DMS153 treated with DMSO at 0.1 percent for 48 hours (cell line): Measurements from ENCODE around the gene MPRIP.
"Not testable (repeated sequence)": the region's sequence is repeated elsewhere in the genome, so short reads cannot be mapped to it uniquely, and the experiment has no call there.

Source experiments
- DNase-seq: peaks from one replicate; lab custom pipeline; 2025; ENCODE audit not compliant: unreplicated experiment; lab: John Stamatoyannopoulos, UW

MPRIP gene, protein sequence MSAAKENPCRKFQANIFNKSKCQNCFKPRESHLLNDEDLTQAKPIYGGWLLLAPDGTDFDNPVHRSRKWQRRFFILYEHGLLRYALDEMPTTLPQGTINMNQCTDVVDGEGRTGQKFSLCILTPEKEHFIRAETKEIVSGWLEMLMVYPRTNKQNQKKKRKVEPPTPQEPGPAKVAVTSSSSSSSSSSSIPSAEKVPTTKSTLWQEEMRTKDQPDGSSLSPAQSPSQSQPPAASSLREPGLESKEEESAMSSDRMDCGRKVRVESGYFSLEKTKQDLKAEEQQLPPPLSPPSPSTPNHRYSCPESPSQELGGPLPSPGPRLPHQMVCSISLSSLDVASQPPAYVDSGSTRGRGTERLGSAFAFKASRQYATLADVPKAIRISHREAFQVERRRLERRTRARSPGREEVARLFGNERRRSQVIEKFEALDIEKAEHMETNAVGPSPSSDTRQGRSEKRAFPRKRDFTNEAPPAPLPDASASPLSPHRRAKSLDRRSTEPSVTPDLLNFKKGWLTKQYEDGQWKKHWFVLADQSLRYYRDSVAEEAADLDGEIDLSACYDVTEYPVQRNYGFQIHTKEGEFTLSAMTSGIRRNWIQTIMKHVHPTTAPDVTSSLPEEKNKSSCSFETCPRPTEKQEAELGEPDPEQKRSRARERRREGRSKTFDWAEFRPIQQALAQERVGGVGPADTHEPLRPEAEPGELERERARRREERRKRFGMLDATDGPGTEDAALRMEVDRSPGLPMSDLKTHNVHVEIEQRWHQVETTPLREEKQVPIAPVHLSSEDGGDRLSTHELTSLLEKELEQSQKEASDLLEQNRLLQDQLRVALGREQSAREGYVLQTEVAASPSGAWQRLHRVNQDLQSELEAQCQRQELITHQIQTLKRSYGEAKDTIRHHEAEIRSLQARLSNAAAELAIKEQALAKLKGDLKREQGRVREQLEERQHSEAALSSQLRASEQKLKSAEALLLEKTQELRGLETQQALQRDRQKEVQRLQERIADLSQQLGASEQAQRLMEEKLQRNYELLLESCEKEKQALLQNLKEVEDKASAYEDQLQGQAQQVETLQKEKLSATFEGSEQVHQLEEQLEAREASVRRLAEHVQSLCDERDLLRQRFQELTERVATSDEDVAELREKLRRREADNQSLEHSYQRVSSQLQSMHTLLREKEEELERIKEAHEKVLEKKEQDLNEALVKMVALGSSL (N-terminal part only)

DNA sequence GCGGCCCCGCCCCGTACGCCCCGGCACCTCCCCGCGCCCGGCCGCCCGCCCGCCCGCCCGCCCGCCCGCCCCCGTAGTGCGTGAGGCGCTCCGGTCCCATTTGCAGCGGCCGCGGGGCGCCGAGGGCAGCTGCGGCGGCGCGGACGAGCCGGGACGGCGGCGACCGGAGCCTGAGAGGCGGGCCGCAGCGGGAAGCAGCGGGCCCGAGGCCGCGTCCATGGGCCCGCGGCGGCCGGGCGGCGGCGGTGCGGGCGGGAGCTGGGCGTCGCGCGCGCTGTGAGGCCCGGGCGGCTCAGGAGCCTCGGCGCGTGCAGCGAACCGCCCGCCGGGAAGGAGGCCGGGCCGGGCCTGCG is at the start of gene MPRIP:
Gene MPRIP (plus strand): TSS at position 74 of the 353 bp plus-strand sequence. CDS start 392 bp downstream, outside the sequence.
- DNase-seq, result no peak

DNA sequence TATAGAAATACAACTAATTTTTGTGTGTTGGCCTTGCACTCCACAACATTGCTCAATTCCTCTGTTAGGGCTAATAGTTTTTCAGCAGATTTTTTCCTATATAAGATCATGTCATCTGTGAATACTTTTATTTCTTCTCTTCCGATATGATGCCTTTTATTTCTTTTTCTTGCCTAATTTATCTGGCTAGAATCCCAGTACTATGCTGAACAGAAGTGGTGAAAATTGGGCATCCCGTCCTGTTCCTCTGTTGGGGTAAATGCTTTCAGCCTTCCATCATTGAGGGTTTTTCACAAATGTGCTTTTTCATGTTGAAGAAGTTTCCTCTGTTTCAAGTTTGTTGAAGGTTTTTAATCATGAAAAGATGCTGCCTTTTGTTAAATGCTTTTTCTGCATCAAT is 47.6 kb upstream of the MPRIP start:
- no peak for DNase-seq

DNA sequence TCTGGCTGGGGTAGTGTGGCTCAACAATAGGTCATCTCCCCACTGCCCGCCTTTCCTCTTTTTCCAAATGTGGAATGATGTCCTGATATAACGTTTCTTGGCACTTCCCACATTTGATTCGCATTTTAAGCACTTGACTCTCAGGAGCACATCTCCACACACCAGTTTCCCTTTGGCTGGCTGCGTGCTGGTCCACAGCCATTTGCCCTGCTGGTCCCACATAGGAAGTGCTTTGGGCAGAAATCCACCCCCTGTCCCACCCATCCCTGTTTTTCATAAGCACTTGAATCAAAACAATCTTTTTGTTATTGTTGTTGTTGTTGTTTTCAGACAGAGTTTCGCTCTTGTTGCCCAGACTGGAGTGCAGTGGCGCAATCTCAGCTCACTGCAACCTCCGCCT is 46.3 kb upstream of the MPRIP start:
- no peak for DNase-seq

DNA sequence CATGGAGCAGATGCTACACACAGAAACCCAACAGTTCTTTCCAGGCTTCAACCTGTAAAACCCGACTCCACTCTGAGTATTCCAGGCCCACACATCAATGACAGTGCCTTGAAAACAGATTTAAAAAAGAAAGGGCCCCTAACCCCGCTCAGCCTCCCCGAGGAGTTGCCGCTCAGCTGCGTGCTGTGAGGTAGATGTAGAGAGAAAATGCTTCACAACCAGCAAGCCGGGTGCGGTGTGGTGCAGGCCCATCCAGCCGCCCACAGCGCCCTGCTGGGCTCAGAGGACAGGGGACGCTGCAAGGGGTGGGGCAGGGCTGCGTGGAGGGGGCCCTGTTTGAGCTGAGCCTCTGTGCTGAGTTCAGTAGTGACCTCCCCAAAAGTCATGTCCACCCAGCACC is 45.5 kb upstream of the MPRIP start:
- DNase-seq, result not testable (repeated sequence)

DNA sequence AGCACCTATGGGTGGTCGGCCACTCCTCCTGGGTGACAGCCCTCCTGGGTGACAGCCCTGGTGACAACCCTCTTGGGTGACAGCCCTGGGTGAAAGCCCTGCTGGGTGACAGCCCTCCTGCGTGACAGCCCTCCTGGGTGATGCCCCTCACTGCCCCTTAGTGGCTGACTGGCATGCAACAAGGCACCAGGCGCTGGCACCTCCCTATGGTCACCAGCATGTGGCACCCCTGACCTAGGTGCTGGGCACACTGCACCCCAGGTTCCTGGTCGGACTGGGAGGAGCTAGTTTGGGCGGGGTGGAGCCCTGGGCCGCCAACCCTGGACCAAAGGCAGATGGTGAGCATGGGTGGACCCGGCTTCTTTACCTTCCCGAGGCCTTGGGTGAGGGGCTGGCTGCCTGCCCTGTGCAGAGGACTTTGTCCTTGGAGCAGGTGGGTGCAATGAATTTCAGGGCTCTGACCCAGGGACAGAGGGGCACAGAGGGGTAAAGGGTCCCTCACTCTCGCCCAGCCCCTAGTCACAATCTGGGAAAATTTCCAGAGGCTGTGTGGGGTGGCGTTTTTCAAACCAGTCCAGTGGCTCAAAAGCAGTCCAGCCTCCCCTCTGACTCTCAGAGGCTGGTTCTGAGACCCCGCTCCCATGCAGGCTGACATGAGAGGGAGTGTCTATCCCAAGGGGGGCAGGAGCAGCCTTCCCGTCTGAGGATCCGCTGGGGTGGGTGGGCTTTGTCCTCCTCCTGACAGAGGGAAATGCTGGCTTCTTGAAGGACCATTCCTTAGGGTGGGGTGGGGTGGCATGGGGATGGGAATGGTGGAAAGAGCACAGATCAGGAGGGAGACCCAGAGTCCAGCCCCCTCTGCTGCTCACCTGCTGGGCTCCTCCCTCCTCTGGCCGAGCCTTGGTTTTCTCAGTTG is 44.5 kb upstream of the MPRIP start:
- DNase-seq, result no peak

DNA sequence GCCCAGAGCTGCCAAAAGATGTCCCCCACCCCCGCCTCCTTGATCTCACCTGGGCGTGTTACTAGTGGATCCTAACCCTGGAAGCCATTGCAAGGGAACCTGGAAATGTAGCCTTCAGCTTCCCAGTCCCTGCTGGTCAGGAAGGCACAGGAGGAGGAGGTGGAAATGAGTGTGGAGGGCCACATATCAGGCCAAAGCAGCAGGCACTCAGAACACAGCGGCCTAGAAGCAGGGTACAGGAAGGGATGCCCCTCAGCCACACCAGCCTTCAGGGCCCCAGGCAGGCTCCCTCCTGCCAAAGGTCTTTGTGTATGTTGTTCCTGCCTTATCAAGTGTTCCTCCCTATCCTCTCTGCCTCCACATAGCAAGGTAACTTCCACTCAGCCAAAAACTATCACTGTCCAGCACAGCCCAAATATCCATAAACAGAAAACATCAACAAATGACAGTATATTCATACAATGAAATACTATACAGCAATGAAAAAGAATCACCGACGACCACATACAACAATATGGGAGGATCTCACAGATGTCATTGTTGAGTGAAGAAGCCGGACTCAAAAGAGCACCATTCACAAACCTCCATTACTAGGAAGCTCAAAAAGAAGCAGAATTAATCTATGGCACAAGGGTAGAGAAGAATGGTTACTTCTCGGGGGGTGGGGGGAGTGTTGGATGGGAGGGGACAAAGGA is 42.2 kb upstream of the MPRIP start:
- no peak for DNase-seq

DNA sequence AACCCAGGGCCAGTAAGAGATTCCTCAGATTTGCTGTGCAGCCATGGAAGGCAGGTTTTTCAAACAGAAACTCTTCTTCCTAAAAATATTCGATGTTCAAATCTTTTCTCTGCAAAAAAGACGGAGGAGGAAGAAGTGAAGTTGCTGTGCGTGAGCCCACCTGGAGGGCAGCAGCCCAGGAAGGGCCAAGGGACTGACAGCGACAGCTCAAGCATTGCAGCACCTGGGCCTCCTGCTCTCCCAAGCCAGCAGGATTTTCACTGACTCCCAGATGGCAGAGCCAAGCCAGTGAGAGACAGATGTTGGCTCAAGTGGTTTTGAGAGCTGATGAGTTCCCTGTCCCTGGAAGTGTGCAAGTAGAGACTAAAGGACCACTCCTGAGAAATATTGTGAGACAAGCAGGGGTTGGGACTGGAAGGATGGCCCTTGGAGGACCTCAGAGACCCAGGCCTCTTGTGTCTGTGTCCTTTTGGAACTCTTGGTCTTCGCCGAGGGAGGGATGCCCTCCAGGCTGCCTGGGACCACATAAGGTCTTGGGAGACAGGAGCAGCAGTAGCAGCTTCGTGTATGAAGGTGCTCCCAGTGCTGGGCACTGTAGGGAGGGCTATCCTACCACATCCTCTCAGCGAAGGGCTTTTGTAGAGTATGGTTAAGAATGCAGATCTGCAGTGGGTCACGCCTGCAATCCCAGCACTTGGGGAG is 41.0 kb upstream of the MPRIP start:
- DNase-seq, result no peak

DNA sequence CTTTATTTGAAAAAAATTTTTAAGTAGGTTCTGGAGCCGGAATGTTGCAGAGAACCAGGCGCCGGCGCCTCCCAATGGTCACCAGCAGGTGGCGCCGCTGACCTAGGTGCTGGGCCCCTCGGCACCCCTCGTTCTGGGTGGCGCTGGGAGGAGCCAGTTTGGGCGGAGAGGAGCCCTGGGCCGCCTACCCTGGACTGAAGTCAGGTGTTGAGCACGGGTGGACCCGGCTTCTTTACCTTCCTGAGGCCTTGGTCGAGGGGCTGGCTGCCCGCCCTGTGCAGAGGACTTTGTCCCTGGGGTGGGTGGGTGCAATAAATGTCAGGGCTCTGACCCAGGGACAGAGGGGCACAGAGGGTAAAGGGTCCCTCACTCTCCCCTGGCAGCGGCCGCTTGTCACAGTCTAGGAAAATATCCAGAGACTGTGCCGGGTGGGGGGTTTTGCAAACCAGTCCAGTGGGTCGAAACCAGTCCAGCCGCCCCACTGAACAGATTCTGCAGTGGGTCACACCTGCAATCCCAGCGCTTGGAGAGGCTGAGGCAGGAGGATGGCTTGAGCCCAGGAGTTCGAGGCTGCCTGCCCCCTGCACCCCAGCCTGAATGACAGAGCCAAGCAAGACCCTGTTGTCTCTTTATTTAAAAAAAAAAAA is 40.3 kb upstream of the MPRIP start:
- peak; percentile 6 for DNase-seq

DNA sequence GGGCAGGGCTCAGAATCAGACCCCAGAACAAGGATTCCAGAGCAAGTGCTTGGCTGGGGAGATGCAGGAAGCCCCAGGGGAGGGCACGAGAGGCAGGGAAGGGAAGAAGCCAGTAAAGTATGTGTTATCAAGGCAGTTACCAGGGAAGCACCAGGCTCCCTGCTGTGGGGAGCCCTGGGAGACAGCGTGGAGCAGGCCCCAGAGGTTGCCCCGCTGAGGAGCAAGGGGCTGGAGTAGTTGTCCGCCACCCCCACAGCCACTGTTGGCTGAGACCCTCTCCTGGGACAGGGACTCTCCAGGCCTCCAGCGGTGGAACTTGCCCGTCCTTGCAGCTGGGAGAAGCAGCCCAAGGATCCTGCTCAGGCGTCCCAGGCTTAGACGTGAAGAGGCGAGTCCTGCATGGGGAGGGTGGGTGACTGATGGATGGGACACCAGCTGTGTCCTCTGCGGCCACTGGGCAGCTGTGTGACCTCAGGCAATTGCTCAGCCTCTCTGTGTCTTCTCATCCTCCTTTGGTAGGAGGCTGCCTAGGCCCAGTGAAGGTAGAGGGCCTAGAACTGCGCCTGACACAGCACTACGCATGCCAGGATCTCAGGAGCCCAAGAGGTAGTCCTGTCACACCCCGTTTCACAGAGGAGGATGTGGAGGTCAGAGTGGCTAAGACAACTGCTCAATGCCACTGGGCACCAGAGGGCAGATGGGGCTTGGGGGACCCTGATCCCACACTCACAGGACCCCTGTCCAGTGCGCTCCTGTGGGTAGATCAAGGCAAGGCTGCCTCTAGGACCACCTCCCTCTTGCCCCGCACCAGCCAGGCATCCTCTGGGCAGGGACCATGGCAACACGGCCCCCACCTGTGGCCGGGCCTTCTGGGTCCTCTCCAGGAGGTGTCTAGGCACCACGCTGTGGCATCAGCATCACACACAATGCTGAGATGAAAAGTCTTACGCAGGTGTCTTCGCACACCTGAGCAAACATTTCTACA is 39.2 kb upstream of the MPRIP start:
- not testable (repeated sequence) for DNase-seq

DNA sequence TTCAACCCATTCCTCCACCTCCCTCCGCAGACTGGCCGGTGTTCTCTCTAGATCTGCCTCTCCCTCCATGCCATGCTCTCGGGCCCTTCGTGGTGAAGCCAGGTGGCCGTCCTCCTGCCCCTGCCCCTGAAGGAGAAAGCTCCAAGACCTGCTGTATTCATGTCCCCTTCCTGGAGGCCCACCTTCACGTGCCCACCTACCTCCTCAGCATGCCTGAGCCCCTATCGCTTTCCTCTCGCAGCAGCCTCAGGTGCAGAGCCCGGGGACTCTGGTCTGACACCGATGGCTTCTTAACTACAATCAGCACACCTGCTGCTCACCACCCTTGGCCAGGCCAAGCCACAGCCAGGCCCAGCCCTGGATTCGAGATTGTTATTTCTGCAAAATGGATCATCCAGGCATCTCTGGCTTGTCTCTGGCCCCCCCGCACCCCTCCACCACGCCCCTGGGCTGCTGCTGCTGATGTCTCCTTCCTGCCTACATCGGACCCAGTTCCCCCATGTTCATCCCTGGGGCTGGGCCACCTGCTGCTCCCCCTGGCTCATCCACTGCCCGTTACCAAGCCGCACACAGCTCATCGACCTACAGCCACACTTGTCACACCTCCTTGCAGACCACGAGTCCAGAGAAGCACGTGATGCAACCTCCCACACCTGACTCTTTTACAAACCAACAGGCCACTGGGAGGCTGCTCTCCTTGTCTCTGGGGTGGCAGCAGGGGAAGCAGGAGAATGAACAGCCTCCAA is 37.8 kb upstream of the MPRIP start:
- DNase-seq, result no peak

DNA sequence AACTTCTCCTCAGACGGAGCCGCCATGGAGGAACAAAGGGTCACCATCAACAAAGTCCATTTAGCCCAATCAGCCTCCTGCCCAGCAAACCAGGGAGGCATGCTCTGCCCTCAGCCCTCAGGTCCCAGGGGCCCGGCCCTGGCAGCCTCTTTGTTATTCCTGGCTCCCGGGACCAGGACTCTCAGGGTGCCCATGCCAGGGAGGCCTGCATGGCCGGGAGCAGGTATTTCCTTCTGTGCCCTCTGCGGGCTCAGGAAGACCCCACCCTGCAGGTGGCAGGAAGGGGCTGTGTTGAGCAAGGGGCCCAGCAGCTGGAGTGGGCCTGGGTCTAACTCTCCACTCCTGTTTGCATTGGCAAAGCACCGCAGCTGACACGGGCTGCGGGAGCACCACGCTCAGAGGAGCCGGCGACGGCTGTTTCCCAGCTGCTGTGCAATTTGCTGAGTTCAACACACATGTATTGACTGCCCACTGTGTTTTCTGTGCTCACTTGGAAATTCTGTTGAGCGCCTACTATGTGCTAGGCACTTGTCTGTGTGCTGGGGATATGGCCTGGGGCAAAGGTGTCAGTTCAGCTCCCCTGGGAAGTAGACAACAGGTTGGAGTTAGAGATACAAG is 37.2 kb upstream of the MPRIP start:
- not testable (repeated sequence) for DNase-seq

DNA sequence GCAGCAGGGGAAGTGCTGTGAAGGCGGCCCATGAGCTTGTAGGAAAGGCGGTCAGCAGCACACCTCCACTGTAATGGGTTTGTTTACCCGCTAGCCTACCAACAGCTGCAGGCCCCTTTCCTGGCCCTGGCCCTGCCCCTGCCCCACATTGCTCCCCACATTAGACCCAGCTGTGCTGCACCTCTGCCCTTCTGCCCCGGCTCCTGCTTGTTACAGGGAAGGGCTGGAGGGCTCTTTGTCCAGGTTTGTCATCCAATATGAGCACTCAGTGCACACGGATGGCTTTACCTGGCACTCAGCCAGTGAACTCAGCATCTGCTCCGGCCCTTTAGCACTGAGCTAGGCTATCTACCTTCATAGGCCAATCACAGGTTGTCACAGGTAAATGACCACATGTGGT is 34.4 kb upstream of the MPRIP start:
- DNase-seq, result not testable (repeated sequence)

DNA sequence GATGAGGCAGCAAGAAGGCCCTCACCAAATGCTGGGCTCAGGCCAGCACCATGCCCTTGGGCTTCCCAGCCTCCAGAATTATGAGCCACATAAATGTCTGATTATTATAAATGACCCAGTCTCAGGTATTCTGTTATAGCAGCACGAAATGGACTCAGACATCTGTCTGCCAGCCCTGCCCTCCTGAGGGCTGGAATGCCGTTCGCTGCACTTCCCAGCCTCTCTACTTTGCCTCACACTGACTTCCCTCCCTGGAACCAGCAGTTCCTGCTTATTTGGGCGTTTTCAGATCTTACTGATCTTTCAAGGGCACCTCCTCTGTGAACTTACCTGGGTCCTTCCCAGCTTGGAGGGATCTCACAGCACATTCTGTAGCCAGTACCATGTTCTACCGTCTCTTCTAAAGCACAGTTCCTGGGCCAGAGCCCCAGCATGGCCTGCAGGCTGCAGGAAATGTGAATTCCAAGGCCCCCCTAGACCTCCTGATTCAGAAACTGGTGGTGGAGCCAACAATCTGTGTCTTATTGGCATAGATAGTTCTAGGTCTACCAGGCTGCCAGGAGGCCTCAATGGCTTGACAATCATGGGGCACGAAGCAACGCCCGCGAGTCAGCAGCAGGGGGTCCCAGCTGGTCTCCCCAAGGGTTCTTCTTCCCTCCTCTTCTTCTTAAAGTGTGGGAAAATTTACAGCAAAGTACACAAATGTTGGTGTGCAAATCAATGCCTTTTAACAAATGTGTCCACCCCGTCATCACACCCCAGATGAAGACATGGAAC is 33.4 kb upstream of the MPRIP start:
- DNase-seq, result not testable (repeated sequence)

DNA sequence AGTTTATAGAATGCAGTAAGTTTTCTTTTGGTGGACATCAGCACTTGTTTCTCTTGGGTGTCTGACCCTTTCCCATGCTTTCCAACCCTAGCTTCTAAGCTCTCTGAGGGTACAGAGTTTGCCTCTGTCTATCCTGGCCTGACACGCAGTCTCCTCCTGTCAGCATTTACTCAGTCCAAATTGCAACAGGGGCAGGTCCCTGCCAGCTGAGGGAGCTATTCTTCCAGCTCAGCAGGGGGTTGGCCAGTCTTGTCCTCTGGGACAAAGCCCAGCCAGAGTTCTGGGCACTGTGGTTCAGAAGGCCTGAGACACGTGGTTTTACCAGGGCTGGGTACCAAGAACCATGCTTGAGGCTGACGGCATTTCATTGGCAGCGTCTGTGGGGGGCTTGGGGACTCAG is 32.3 kb upstream of the MPRIP start:
- not testable (repeated sequence) for DNase-seq

DNA sequence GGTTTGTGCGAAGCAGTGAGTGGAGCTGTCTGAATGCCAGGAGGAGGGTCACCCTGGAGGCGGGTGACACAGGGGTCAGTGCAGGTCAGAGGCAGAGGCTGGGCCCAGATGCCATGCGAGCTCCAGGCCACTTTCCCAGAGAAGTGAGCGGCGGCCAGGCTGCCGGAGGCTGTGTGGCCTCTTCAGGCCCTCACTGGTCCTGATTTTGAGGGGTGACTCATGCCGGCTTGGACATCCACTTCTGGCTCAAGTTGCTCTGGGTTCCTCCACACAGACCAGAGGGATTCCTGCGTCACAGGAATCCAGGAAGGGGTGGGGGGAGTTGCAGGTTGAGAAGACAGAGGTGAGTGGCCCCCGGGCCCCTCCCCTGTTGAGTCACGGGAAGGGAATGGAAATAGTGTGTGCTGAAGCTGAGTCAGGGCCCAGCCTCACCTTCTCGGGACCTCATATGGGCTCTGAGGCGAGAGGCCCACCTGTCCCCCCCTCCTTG is 31.7 kb upstream of the MPRIP start:
- not testable (repeated sequence) for DNase-seq
